Endothelial cell of umbilical vein (primary cell): ENCODE results near the gene VDR. TPM values are rescaled to one million over a fixed set of nuclear protein-coding genes. Genes with fewer than 3 reads are reported as not detected.

Experiments used
- BruUV-seq: library from RNA; stranded (reverse); fragments of 400-500 nt; replicated peaks from 2 replicates; lab custom pipeline; 2021; lab: Mats Ljungman, UMichigan
- CTCF ChIA-PET: fragments of 300-600, 350-600 bp; sonication (Branson Sonifier 250); formaldehyde crosslinking; loops from one replicate; lab custom pipeline; 2021; ENCODE audit warnings: antibody characterized with exemption, inconsistent platforms; lab: Charles Lee
- POLR2A ChIA-PET: fragments of 300-600, 350-600 bp; sonication (Branson Sonifier 250); formaldehyde crosslinking; loops from one replicate; lab custom pipeline; 2021; ENCODE audit warnings: antibody characterized with exemption, inconsistent platforms; lab: Charles Lee
- DNase-seq: peaks from one replicate; pipeline ENCODE4 v3.0.0-alpha.2; 2011; ENCODE audit warnings: low read depth, low spot score
- FAIRE-seq: peaks from 2 replicates; lab custom pipeline; 2011; peaks lifted over from hg19 to GRCh38; lab: Jason Lieb, UNC
- H2AFZ ChIP-seq: 2 replicates; pipeline ENCODE4 v1.6.0; 2012; ENCODE audit warnings: low read depth, low read length, control low read depth, inconsistent platforms
- H3K27ac ChIP-seq: 2 replicates; pipeline ENCODE4 v1.5.1; 2011; ENCODE audit warnings: low read depth, mild to moderate bottlenecking, control low read depth, low read length, moderate library complexity; ENCODE audit not compliant: insufficient read depth
- H3K27me3 ChIP-seq, 2 experiments: 2 replicates each; pipeline versions ENCODE4 v1.6.0 to v1.6.1; 2011; ENCODE audit warnings: low read length in 2 of 2, mixed read lengths in 1 of 2; ENCODE audit not compliant: control insufficient read depth in 2 of 2, insufficient read depth in 2 of 2
- H3K36me3 ChIP-seq, 2 experiments: 2 replicates in 1 of 2; 3 replicates in 1 of 2; pipeline ENCODE4 v1.5.1; 2011; ENCODE audit warnings: low read length in 2 of 2, mild to moderate bottlenecking in 1 of 2, moderate library complexity in 1 of 2; ENCODE audit not compliant: control insufficient read depth in 2 of 2, insufficient read depth in 2 of 2; ENCODE audit errors: extremely low read depth in 1 of 2
- H3K4me1 ChIP-seq: 3 replicates; pipeline ENCODE4 v1.5.1; 2011; ENCODE audit warnings: mild to moderate bottlenecking, low read length; ENCODE audit not compliant: control insufficient read depth, insufficient read depth; ENCODE audit errors: extremely low read depth
- H3K4me2 ChIP-seq: 2 replicates; pipeline ENCODE4 v1.6.1; 2011; ENCODE audit warnings: low read length, control low read depth, mixed read lengths; ENCODE audit not compliant: insufficient read depth
- H3K4me3 ChIP-seq, 3 experiments: fragments of 200-600 bp in 1 of 3; sonication (generic), shearing (Covaris generic) in 1 of 3; replicated peaks in 1 of 3; 2 replicates each; pipeline ENCODE4 v1.5.1; 2011 to 2016; ENCODE audit warnings: control low read depth in 3 of 3, low read length in 3 of 3, mild to moderate bottlenecking in 2 of 3, inconsistent platforms in 1 of 3, low read depth in 1 of 3, moderate library complexity in 1 of 3; ENCODE audit not compliant: insufficient read depth in 1 of 3
- H3K79me2 ChIP-seq: 2 replicates; pipeline ENCODE4 v1.6.0; 2012; ENCODE audit warnings: low read length, inconsistent platforms; ENCODE audit not compliant: control insufficient read depth, insufficient read depth
- H3K9ac ChIP-seq: replicated peaks from 2 replicates; pipeline ENCODE3; 2011; ENCODE audit warnings: low read length, control low read depth; ENCODE audit not compliant: insufficient read depth; ENCODE audit errors: extremely low read depth
- H3K9me1 ChIP-seq: replicated peaks from 3 replicates; pipeline ENCODE4 v1.6.0; 2011; ENCODE audit warnings: mild to moderate bottlenecking, low read length; ENCODE audit not compliant: control insufficient read depth, insufficient read depth; ENCODE audit errors: extremely low read depth
- H3K9me3 ChIP-seq: replicated peaks from 2 replicates; pipeline ENCODE4 v1.5.1; 2012; ENCODE audit warnings: low read length, inconsistent platforms; ENCODE audit not compliant: control insufficient read depth, insufficient read depth
- H4K20me1 ChIP-seq: replicated peaks from 2 replicates; pipeline ENCODE3; 2011; ENCODE audit warnings: mild to moderate bottlenecking, low read length; ENCODE audit not compliant: control insufficient read depth, insufficient read depth; ENCODE audit errors: extremely low read depth
- FOS ChIP-seq: IDR thresholded peaks from 2 replicates; pipeline ENCODE4 v1.6.1; 2011; ENCODE audit warnings: mild to moderate bottlenecking, low read length, moderate library complexity, borderline replicate concordance; ENCODE audit not compliant: insufficient read depth
- GATA2 ChIP-seq: IDR thresholded peaks from 2 replicates; pipeline ENCODE4 v1.7.0; 2011; ENCODE audit warnings: low read depth, mild to moderate bottlenecking, moderate library complexity, mixed read lengths, low read length; ENCODE audit not compliant: insufficient read length, insufficient read depth
- MYC ChIP-seq: IDR thresholded peaks from one replicate; pipeline ENCODE4 v1.6.1; 2011; ENCODE audit warnings: mild to moderate bottlenecking, low read depth, low read length
- POLR2A ChIP-seq: IDR thresholded peaks from 2 replicates; pipeline ENCODE4 v1.6.1; 2012; ENCODE audit warnings: low read depth, mild to moderate bottlenecking, control low read depth, low read length
- POLR2AphosphoS5 ChIP-seq: IDR thresholded peaks from 2 replicates; pipeline ENCODE4 v1.6.1; 2012; ENCODE audit warnings: low read depth, mild to moderate bottlenecking, control low read depth, low read length, moderate library complexity; ENCODE audit not compliant: insufficient read depth
- dilution Hi-C: fragments of 300-500 bp; cut with MboI; formaldehyde crosslinking; loops from one replicate; pipeline ENCODE4 v1.15.0; 2019; ENCODE audit warnings: low sequenced_read_pairs; ENCODE audit not compliant: extremely low pct_ligation_motif_present
- intact Hi-C: fragments of 100-400 bp; cut with micrococcal nuclease; formaldehyde crosslinking; loops from one replicate; pipeline ENCODE4 v1.10.0; 2022
- polyA plus RNA-seq, 4 experiments: library from polyadenylated mRNA; depleted of rRNA in 3 of 4; stranded (reverse) in 3 of 4; unstranded in 1 of 4; fragments of >200 nt; gene quantifications; 2 replicates each; pipeline versions ENCODE4 v1.2.1 to v1.2.3, GENCODE V29; 2011 to 2012; ENCODE audit warnings: missing spikeins in 1 of 4
- total RNA-seq: library from RNA; stranded (reverse); gene quantifications from 2 replicates; pipeline ENCODE4 v1.2.3, GENCODE V29; 2021
- TF ChIP-seq, protein P1 (sequence below), 2 donors: IDR thresholded peaks; 1 replicate in 1 of 2; 2 replicates in 1 of 2; pipeline ENCODE4 v1.5.1; 2011; ENCODE audit warnings: low read length in 2 of 2, mild to moderate bottlenecking in 2 of 2, moderate library complexity in 2 of 2, control low read depth in 1 of 2, inconsistent platforms in 1 of 2, low read depth in 1 of 2; ENCODE audit not compliant: insufficient read depth in 1 of 2; ENCODE audit errors: extremely low read depth in 1 of 2
- TF ChIP-seq, protein P2 (sequence below): IDR thresholded peaks from 2 replicates; pipeline ENCODE4 v1.6.1; 2011; ENCODE audit not compliant: insufficient read depth, insufficient read length

VDR gene
- total and polyA plus RNA-seq, 2 donors (not counting 3 experiments of a cell fraction or from before 2014, with no cell fraction given): 0.73 to 0.91 TPM

DNA sequence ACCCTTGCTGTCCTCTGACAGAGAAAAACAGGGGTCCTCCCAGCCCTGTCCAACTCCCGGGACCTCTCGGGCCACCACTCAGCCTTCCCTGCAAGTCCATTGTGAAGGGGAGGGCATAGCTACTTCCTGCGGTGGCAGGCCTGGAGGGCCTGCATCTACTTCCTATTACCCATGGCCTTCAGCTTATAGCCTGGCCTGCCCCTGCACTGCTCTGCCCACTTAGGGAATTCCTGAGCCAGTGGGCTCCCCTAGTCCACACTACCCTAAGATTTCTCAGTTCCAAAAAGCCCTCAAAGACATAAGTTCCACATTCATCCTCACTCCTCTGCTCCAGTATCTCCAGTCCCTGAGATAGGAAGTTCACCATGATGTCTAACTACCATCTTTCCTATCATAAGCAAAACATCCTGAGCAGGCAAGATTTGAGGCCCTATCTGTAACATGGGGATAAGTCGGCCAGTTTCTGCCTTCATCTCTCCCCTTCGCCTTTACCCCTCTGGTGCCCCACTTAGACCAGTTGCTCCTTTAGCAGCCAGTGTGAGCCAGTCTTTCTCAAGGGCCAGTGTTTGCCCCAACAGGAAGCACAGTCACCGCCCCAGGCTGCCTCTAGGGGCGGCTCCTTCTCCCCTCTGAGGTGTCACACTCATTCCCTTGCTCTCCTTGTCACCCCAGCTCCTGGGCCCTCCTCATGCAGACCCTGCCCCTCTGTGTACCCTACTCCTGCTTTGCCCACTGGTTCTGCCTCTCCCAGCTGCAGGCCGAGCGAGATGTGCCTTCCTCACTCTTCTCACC, 96.0 kb downstream of the VDR start:
- H3K4me3 ChIP-seq: peak overlapping the region in 1 of 3 experiments; percentile 14
- no peaks in the 10 kb centered on the region for H3K9me1 ChIP-seq
- H4K20me1 ChIP-seq: peaks cover 3% of the 10 kb centered on the region
- dilution Hi-C loops (no loop called here), intact Hi-C loops (loop anchor here (1.0 kb wide), 2 partner anchors 7 to 9 kb away; no protein-coding TSS in a partner anchor)
- H2AFZ ChIP-seq: no peak overlapping the region
- CTCF ChIA-PET: interaction anchor here (0.6 to 12.5 kb wide), 13 partner anchors 9 to 141 kb away, joined by 3 to 229 read pairs (median 4); partner anchors contain the start of gene SLC48A1
- peak; percentile 60 for DNase-seq
- peak overlapping the region; percentile 79 for H3K4me2 ChIP-seq
- peaks cover 88% of the 10 kb centered on the region for H3K4me1 ChIP-seq
- no peaks in the 10 kb centered on the region for H3K9me3 ChIP-seq
- peak; percentile 86 for FAIRE-seq
- POLR2A ChIA-PET: interaction anchor here (0.9 to 2.7 kb wide), 3 partner anchors 9 to 12 kb away, joined by 4 to 17 read pairs (median 7); no protein-coding TSS in a partner anchor
- H3K9ac ChIP-seq: peak overlapping the region; percentile 71
- H3K79me2 ChIP-seq: peaks cover 100% of the 10 kb centered on the region
- BruUV-seq: no TSS peak
- TF ChIP-seq, protein P1, sequence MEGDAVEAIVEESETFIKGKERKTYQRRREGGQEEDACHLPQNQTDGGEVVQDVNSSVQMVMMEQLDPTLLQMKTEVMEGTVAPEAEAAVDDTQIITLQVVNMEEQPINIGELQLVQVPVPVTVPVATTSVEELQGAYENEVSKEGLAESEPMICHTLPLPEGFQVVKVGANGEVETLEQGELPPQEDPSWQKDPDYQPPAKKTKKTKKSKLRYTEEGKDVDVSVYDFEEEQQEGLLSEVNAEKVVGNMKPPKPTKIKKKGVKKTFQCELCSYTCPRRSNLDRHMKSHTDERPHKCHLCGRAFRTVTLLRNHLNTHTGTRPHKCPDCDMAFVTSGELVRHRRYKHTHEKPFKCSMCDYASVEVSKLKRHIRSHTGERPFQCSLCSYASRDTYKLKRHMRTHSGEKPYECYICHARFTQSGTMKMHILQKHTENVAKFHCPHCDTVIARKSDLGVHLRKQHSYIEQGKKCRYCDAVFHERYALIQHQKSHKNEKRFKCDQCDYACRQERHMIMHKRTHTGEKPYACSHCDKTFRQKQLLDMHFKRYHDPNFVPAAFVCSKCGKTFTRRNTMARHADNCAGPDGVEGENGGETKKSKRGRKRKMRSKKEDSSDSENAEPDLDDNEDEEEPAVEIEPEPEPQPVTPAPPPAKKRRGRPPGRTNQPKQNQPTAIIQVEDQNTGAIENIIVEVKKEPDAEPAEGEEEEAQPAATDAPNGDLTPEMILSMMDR (IDR thresholded peaks at IDR 0.05; ENCODE audit: extremely low read depth in 1 of 2, insufficient read depth in 1 of 2, low read depth in 1 of 2, low read length in 2 of 2): peak in 1 of 2 donors; percentile 30
- no peak for TF ChIP-seq POLR2A
- peaks cover 7 to 11% of the 10 kb centered on the region in 2 experiments for H3K36me3 ChIP-seq
- no peaks in the 10 kb centered on the region for H3K27me3 ChIP-seq
- peak overlapping the region; percentile 83 for H3K27ac ChIP-seq

DNA sequence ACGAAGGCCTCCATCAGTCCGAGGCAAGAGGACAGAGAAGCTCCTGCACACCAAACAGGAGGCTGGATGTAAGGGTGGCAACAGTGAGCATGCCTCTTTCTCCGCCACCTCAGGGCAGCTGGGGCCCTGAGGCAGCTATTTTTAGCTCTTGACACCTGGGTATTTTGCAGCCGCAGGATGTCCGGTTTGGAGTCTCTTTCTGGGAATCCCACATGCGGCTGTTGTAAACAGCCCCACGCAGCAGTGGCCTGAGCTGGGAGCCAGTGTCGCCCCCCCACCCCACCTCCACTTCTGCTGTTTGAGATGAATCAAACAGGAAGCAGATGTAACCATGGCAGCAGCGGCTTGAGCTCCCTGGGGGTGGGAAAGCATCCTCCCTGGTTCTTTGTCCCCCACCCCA, 96.7 kb downstream of the VDR start:
- ChIA-PET POLR2A (interaction anchor here (0.9 to 2.7 kb wide), 3 partner anchors 9 to 13 kb away, joined by 4 to 17 read pairs (median 7); no protein-coding TSS in a partner anchor), CTCF (interaction anchor here (0.6 to 12.5 kb wide), 15 partner anchors 8 to 141 kb away, joined by 3 to 229 read pairs (median 4); partner anchors contain the start of gene SLC48A1)
- peaks cover 6% of the 10 kb centered on the region for H4K20me1 ChIP-seq
- no peaks in the 10 kb centered on the region for H3K9me1 ChIP-seq
- H3K4me3 ChIP-seq: no peak overlapping the region
- no peak overlapping the region for H2AFZ ChIP-seq
- H3K27me3 ChIP-seq: no peaks in the 10 kb centered on the region
- H3K4me2 ChIP-seq: peak overlapping the region; percentile 79
- peaks cover 100% of the 10 kb centered on the region for H3K79me2 ChIP-seq
- intact Hi-C loops (loop anchor here (1.0 kb wide), 1 partner anchor 9 kb away; no protein-coding TSS in a partner anchor), dilution Hi-C loops (no loop called here)
- BruUV-seq: no TSS peak
- no peaks in the 10 kb centered on the region for H3K9me3 ChIP-seq
- FAIRE-seq (peak; percentile 78), DNase-seq (peak; percentile 85)
- peak overlapping the region; percentile 71 for H3K9ac ChIP-seq
- TF ChIP-seq, protein P2, sequence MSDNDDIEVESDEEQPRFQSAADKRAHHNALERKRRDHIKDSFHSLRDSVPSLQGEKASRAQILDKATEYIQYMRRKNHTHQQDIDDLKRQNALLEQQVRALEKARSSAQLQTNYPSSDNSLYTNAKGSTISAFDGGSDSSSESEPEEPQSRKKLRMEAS: no peak
- TF ChIP-seq POLR2AphosphoS5 (peak; percentile 12), MYC (no peak), GATA2 (no peak), FOS (no peak)
- H3K36me3 ChIP-seq: peaks cover 10 to 11% of the 10 kb centered on the region in 2 experiments
- peak overlapping the region; percentile 83 for H3K27ac ChIP-seq
- H3K4me1 ChIP-seq: peaks cover 88% of the 10 kb centered on the region
